ENCODE measurements around the gene INTS4.
"Not testable (repeated sequence)": the region's sequence is repeated elsewhere in the genome, so short reads cannot be mapped to it uniquely, and the experiment has no call there.

The INTS4 gene

DNA sequence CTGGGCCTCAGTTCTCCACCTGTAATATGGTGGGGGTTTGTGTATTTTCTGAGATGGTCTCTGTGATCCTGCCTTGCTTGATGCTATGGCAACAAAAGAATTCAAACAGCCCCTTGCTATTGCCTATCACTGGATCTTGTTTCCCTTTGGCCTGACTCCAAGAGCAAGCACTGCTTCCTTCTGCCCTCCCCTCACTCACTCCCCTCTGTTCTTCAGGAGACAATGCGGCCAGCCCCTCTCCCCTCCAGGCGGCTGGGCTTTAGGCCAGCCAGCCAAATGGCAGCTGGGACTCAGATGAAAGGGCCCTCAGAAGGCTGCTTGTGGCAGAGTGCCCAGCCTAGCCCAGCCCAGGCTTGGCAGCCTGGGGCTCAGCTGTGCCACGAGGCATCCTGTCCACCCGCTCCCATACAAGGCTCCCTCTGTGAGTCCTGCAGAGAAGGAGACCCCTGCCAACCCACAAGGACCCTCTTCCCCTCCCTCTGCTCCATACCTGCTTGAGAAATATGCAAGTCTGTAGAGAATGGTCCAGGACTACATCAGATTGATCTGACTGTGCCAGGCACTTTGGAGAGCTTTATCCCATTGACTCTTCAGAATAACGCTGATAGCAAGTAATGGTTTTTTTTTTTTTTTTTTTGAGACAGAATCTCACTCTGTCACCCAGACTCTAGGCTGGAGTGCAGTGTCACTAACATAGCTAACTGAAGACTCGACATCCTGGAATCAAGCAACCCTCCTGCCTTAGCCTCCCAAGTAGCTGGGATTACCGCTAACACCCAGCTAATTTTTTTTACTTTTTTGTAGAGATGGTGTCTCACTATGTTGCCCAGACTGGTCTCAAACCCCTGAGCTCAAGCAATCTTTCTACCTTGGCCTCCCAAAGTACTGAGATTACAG is 36.2 kb upstream of the INTS4 start:
- H3K27ac ChIP-seq = peak overlapping the region; percentile 13
- TF ChIP-seq ZFX (IDR thresholded peaks at IDR 0.05) = no peak
- TF ChIP-seq, protein P1, sequence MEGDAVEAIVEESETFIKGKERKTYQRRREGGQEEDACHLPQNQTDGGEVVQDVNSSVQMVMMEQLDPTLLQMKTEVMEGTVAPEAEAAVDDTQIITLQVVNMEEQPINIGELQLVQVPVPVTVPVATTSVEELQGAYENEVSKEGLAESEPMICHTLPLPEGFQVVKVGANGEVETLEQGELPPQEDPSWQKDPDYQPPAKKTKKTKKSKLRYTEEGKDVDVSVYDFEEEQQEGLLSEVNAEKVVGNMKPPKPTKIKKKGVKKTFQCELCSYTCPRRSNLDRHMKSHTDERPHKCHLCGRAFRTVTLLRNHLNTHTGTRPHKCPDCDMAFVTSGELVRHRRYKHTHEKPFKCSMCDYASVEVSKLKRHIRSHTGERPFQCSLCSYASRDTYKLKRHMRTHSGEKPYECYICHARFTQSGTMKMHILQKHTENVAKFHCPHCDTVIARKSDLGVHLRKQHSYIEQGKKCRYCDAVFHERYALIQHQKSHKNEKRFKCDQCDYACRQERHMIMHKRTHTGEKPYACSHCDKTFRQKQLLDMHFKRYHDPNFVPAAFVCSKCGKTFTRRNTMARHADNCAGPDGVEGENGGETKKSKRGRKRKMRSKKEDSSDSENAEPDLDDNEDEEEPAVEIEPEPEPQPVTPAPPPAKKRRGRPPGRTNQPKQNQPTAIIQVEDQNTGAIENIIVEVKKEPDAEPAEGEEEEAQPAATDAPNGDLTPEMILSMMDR (conservative IDR thresholded peaks at IDR 0.05) = no peak

DNA sequence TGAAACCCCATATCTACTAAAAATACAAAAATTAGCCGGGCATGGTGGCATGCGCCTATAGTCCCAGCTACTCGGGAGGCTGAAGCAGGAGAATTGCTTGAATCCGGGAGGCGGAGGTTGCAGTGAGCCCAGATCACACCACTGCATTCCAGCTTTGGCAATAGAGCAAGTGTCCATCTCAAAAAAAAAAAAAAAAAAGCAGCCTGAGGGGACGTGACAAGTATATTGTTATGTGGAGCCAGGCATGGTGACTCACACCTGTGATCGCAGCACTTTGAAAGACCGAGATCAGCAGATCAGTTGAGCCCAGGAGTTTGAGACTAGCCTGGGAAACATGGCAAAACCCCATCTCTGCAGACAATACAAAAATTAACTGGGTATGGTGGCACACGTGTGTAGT is 34.0 kb upstream of the INTS4 start:
- not testable (repeated sequence) for H3K27ac ChIP-seq

DNA sequence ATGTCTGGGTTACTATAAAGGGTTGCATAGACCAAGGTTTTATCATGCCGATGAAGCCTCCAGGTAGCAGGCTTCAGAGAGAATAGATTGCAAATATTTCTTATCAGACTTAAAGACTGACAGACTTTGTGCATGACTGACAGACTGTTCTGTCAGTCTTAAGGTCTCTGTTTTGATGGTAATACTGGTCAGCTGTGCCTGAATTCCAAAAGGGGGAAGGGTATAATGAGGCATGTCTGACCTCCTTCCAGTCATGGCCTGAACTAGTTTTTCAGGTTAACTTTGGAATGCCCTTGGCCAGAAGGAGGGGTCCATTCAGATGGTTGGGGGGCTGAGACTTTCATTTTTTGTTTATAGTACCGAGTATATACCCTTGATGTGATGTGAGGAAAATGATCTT is 33.3 kb upstream of the INTS4 start:
- TF ChIP-seq, protein P1 (conservative IDR thresholded peaks at IDR 0.05) = no peak
- TF ChIP-seq ZFX (IDR thresholded peaks at IDR 0.05) = no peak
- no peak overlapping the region for H3K27ac ChIP-seq

DNA sequence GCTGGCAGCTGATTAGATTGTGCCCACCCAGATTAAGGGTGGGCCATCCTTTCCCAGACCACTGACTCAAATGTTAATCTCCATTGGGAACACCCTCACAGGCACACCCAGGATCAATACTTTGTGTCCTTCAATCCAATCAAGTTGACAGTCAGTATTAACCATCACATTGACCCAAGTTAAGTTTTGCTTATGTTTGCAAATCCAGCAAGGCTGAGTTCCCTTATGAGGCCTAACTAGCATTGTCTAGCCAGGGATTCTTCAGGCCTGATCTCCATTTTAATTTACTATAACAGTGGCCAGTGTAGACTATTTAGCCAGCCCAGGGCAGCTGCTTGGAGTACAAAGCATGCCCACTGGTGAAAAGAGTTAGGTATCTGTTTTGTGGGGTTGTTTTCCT is 30.9 kb upstream of the INTS4 start:
- H3K27ac ChIP-seq = no peak overlapping the region
- TF ChIP-seq ZFX (IDR thresholded peaks at IDR 0.05) = no peak
- TF ChIP-seq, protein P1 (conservative IDR thresholded peaks at IDR 0.05) = no peak

DNA sequence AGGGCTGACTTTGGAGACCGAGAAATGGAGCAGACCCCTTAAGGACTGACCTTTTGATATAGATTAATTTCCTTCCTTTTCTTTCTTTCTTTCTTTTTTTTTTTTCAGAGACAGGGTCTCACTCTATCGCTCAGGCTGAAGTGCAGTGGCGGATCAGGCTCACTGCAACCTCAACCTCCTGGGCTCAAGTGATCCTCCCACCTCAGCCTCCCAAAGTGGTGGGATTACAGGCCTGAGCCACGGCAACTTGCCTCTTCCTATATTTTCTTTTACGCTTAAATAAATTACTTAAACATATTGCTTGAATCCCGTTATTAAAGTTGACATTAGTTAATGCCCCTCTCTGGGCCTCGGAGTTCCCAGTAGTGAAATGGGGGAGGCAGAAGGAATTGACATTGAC is 29.0 kb upstream of the INTS4 start:
- TF ChIP-seq, protein P1 (conservative IDR thresholded peaks at IDR 0.05) = no peak
- TF ChIP-seq ZFX (IDR thresholded peaks at IDR 0.05) = no peak
- no peak overlapping the region for H3K27ac ChIP-seq

DNA sequence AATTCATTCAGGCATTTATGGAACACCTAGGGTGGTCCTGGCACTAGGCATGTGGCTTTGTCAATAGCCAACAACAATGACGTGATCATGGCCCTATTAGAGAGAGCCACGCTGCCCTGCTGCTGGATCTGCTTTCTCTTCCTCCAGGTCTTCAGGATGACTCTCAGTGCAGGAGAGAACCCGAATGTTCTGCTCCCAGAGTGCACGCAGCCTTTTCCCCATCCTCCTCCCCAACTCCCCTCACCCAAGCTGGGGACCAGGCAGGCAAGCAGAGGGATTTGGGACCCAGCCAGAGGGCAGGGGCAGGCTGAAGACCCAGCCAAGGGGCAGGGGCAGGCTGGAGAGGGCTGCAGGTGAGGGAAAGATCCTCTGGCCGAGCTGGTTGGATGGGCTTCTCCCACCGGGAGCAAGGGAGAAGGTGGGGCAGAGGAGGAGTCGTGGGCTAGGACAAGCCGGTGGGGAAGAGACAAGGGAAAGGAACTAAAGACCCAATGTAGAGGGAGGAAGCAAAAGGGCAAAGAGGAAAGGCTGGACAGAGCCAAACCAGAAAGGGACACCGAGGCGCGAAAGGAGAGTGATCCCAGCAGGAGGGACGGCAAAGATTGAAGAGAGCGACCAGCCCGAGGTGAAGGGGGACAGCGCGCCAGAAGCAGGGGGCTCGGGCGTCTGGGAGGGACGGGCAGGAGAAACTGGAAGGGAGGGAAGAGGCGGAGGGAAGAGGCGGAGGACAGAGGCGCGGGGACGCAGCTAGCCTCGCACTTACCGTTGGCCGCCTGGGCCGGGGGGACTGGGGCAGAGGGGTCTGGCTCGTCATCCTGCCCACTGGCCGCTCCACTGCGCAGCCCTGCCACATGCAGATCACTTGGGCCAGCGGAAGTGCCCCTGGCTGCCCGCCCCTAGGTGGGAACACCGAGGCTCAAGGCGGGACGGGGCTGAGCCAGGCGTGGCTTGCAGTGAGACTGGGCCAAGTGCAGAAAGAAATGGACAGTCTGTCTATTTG is 28.2 kb upstream of the INTS4 start, which contains the start of gene KCTD14:
TSS of gene KCTD14 (minus strand) at position 880 of the 1,000 bp plus-strand sequence. CDS start at position 853, 27 bp downstream.
- H3K27ac ChIP-seq = no peak within 1 kb of the TSS
- no peak for TF ChIP-seq ZFX (IDR thresholded peaks at IDR 0.05)
- TF ChIP-seq, protein P1 (conservative IDR thresholded peaks at IDR 0.05) = no peak

DNA sequence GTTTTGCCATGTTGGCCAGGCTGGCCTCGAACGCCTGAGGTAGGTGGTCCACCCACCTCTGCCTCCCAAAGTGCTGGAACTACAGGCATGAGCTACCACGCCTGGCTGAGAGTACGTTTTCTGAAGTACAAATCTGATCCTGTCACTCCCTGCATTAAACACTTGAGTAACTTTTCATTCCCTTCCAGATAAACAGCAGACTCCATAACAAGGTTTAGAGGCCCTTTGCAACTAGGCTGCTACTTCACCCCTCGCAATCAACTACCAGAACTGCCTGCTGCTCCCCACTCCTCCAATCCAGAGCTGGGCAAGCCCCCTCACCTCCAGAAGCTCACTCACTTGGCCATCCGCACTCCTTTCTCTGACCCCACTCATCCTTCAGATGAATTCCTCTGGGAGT is 27.1 kb upstream of the INTS4 start:
- TF ChIP-seq, protein P1 (conservative IDR thresholded peaks at IDR 0.05) = no peak
- TF ChIP-seq ZFX (IDR thresholded peaks at IDR 0.05) = no peak
- H3K27ac ChIP-seq = no peak overlapping the region

Measured in C4-2B (cell line).